ENCODE results near the gene TARBP2.
"Not testable (repeated sequence)": the region's sequence is repeated elsewhere in the genome, so short reads cannot be mapped to it uniquely, and the experiment has no call there.

The TARBP2 gene

DNA sequence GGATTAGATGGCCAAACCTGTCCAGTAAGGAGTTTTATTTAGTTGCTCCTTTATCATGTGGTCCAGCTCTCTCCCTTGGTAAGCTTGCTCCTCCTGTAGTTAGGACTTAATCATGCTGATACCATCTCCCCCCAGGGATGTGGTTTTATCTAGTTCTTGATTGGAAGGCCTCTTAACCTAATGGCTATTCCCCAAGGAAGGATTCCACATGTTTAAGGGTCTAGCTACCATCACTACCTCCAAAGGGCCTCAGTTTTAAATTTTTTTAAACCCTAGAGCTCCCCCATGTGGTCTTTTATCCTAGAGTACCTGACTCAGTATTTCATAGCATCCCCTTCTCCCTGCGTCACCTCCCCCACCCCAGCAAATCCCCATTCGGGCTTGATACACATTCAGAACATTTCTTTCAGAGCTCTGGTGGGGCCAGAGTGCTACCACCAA lies 24.3 kb upstream of the TARBP2 start:
- DNase-seq = no peak

DNA sequence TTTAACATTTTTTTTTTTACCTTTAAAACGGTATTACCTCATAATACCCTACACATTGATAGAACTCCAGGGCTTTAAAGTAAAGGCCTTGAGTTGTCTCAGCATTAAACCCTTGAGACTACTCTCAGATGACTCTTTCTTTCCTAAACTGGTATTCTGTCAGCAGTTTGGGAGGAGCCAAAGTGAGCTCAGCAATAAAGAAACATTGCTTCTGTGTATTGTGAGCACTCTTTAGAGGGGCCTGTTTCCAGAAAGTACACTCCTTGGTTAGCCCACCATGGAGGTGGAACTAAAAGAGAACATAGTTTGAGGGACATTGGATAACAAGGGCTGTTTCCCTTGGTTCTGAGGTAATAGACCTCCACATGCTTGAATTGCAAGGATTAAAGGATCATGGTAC lies 22.2 kb upstream of the TARBP2 start:
- DNase-seq = no peak

DNA sequence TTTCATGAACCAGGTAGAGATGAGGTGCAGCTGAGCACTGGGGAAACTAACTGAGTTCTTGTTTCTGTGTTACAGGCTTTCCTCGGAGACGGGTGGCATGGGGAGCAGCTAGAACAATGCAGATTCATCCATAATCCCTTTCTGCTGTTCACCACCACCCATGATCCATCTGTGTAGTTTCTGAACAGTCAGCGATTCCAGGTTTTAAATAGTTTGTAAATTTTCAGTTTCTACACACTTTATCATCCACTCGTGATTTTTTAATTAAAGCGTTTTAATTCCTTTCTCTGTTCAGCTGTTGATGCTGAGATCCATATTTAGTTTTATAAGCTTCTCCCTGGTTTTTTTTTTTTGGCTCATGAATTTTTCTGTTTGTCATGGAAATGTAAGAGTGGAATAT lies 21.8 kb upstream of the TARBP2 start:
- no peak for DNase-seq

DNA sequence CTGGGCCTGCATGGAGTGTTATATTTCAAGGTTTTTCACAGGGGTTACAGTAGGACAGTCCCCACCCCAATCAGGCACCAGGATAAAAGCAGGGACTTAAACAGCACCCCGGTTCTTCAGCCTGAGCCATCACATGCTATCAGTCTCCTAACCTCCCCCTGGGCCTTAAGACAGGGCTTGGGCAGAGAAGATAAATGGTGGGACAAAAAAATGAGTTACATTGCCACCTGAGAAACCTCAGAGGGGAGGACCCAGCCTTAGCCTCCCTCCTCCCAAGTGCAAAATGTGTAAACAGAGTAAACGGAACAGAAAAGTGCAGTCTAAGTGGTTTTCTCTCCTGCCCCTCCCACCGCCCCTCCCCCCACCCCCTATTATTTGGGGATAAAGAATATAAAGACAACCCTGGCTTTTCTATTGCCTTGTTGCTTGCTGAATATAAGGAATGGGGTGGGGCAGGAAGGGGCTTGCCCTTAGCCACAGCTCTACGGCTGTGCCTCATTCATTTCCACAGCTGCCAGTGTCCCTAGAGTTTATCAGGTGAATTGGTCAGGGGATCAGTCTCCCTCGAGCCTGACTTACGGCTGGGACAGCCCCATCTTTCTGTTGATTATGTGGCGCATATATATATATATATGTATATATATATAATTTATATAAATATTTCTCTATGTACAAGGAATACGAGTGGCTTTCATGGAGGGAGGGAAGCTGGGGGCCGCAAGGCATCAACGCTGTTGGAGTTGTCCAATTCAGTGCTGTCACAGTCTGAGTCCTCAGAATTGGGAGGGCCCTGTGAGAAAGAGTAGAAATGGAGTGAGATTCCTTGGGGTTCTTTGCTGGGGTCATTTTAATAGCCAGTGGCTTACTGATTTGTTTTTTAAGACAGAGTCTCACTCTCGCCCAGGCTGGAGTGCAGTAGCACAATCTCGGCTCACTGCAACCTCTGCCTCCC lies 20.3 kb upstream of the TARBP2 start:
- DNase-seq = no peak

DNA sequence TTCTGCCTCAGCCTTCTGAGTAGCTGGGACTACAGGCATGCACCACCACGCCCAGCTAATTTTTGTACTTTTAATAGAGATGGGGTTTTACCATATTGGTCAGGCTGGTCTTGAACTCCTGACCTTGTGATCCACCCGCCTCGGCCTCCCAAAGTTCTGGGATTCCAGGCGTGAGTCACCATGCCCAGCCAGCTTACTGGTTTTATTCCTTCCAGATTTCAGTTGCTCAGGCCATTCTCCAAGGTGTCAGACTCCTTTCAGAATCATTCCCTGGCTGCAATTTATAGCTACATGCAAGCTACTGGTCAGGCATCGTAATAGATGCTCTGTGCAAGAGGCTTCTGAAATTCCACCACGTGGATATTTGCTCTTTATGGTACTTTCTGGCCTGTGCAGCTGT lies 19.6 kb upstream of the TARBP2 start:
- DNase-seq = not testable (repeated sequence)

DNA sequence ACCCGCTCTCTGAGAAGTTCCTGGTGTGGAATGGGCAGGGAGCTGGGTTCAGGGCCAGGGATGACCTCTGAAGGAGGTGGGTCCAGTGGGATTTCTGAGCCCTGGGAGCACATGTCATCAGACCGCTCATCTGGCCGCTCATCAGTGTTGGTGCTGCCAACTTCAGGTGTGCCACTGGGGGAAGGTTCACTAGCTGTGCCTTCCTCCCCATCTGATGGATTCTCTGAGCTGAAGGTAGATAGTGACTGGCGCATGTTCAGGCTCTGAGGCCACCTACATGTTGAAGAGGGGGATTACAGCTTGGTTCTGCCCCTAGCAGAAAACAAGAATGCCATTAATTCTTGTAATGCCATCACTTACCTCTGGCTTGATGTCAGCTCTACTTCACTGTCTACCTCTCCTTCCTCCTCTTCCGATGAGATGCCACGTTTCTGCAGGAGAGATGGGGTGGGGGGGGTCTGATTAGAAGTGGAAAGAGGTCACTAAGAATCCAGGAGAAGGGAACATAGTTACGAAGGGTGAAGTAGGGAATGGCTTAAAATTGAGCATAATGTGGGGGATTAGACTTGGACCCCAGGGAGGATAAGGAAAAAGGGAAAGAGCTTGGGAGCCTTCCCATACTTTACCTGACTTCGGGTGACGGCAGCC lies 19.0 kb upstream of the TARBP2 start:
- DNase-seq = no peak

DNA sequence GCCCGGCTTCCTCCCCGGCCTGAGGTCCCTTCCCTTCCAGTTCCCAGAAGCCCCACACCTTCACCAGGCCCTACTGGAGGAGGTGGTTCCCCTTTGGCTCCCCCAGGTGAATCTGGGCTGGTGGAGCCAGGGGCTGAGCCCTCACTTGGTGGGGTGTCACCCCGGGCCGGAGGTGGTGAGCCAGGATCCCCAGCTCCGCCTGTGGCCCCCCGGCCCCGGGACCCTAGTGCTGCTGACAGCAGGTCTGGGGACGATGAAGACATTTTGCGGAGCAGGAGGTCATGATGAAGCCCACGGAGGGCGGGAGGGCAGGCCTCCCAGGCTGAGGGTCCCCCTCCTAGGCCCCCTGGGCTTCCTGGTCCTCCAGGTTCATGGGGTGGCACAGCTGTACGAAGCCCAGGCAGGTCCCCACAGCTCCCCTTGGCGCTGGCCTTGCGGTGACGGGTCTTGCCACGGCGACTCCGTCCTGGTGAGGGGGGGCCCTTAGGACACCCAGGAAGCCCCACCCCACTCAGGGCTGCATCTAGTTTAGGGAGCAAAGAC lies 18.4 kb upstream of the TARBP2 start:
- DNase-seq = no peak

DNA sequence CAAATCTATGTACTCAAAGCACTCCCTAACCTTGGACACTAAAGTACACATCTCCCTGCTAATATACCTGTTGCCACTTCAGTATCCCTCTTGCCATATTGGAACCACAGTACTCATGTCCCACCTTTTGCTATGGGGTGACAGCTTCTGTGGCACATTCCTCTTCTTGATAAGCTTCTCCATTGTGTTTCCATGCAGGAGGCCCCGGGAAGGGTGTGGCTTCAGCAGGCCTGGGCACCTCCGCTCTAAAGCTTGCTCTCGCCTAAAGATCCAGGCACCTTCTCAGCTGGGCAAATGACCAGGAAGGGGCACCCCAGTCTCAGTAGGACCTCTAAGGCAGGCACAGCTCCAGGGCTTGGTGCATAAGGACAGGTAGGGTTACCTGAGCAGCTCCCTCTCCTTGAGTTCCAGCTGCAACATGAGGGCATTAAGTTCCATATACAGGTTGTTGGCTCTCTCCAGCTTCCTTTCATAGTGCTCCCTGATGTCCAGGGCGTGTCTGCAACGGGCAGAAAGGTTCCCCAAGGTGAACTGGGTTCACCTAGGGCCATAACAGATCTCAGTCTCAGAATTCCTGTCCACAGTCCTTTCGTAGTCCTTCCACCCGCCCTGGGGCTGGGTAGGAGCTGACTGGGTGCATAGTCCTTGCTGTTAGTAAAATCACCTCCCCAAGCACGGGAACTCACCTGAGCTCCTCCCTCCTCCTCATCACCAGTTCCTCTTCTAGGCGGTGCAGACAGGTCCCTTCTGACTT lies 17.7 kb upstream of the TARBP2 start:
- DNase-seq = no peak

DNA sequence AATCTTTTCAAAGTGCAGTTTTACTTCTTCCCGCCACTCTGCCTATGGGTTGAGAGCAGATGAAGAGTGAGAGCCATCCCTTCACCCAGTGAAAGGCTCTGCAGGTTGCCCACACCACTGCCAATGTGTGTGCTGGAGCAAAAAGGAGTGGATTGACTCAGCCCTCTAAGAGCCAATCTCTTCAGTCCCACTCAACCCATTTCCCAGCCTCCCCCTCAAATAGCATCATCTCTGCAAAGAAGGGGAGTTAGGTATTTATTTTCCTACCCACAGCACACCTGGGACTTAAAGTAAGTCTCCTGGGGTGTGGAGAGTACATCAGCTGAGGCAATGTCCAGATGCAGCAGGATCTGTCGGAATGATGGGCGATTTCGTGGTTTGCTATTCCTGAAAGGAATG lies 17.1 kb upstream of the TARBP2 start:
- no peak for DNase-seq

DNA sequence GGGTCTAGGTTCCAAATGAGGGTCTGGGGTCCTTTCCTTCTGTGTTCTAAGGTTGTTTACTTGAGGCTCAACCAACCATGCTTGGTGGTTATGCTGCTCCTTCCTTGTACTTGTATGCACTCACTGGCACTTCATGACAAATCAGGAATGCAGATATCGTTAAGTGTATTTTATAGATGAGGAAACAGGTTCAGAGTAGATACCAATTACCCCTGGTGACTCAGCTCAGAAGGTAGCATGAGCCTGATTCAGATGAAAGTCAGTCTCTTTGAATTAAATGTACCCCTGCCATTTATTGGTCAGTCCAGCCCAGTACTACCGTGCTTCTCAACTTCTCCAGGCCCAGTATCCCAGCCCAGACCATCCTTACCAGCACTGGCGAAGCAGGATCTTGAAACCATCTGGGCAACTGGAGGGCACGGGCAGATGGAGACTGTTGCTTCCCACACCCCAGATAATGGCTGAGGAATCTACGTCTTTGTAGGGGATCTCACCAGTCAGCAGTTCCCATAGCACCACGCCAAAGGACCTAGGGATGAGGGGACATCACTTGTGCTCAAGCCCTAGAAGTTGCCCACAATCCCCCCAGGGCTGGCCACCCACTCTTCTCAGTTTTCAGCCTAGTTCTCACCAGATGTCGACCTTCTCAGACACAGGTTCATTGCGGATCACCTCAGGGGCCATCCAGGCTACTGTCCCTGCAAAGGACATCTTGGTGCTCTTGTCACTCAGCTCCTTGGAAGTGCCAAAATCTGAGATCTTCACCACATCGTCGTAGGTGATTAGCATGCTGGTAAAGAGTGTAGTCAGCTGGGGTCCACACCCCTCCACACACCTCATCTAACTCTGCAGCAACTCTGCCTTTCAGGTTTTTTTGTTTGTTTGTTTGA lies 16.2 kb upstream of the TARBP2 start:
- DNase-seq = no peak

DNA sequence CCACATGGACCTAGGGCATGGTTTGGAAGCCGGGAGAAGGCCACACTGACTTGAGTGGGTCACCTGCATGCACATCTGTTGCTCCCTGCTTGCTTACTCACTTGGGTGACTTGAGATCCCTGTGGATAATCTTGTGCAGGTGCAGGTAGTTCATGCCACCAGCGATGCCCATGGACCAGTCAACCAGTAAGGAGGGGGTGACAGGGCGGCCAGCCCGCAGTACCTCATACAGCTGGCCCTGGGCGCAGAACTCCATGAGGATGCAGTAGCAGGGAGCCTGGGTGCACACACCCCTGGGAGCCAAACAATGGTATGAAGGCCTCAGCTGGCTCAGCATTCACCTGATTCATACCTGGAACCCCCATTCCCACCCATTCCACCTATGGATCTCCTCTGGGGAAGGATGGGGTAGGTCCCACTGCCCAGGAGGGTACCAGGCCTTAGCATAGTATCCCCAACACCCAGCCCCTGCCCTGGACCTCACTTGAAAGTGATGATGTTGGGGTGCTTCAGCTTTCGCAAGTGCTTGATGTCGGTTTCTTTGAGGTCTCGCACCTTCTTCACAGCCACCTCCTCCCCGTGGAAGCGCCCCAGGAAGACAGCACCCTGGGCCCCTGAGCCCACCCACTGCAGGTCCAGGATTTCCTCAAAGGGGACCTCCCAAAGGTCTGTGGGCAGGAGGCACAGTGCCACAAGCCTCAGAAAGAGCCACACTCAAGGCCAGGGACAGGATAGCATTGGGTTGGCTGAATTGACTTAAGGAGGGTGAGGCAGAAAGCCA lies 14.9 kb upstream of the TARBP2 start:
- DNase-seq = no peak

DNA sequence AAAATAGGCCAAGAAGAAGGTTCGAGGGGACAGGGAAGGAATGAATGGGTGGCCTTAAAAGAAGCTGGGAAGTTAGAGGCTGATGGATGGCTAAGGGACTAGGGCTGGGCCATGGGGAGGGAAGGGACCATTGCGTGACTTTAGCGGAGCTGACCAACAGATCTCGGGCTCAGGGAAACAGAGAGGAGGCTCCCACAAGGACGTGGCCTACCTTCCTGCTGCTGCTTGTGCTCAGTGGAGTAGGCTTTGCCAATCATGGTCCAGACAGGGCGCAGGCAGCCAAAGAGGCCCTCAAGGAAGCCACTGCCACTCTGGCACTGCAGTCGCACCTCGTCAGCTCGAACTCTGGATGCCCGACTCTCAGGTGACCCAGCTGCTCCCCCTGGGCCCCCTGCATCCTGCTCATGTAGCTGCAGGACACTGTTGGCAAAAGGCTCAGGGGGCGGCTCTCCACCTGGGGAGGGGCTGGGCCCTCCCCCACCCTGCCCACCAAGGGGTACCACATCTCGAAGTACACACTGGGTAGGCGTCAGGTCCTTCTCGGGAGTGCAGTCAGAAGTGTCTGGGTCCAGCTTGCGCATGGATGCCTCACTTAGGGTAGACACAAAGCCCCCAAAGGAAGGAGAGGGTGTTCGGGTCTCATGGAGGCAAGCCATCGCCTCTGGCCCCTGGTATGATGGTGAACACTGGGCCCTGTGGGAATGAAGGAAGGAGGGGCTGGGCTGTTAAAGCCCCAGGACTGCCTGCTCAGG lies 14.2 kb upstream of the TARBP2 start:
- DNase-seq = no peak

DNA sequence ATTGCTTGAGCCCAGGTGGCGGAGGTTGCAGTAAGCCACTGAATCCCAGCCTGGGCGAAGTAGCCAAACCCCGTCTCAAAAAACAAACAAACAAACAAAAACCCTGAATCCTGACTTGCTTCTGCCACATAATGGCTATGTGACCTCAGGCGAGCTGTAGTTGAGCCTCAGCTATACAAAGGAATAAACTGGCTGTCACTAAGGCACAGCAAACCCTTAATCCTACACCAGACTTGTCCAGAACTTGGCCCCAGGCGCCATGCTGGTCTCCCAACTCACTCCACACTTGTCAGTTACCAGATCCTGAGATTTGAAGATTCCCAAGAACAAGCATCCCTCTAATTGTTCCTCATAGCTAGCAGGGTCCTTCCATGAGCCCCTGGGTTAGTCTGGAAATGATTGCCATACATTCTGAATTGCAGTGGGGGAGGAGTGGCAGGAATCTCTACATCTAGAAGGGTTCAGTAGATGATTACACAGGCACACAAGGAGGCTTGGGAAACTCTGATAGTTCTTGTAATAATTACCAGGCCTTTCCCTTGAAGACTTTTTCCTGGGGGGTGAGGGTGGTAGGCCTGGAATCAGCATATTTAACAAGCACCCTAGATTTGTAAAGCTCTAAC lies 11.7 kb upstream of the TARBP2 start:
- DNase-seq = no peak

DNA sequence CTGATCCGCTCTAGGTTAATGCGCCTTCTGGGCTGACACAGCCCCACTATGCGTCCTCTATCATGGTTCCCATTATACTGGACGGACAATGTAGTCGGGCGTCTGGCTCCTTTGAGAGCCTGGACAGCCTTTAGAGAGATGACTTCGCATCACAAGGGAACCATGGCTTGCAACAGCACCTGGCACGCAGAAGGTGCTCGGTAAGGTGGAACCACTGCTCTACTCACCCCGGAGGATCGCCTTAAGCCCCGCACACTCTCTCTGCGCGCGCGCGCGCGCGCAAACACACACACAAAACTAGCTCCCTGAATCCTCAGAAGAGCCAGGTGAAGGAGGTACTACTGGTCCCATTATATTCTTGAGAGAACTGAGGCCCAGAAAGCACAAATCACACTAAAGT lies 8.9 kb upstream of the TARBP2 start:
- no peak for DNase-seq

DNA sequence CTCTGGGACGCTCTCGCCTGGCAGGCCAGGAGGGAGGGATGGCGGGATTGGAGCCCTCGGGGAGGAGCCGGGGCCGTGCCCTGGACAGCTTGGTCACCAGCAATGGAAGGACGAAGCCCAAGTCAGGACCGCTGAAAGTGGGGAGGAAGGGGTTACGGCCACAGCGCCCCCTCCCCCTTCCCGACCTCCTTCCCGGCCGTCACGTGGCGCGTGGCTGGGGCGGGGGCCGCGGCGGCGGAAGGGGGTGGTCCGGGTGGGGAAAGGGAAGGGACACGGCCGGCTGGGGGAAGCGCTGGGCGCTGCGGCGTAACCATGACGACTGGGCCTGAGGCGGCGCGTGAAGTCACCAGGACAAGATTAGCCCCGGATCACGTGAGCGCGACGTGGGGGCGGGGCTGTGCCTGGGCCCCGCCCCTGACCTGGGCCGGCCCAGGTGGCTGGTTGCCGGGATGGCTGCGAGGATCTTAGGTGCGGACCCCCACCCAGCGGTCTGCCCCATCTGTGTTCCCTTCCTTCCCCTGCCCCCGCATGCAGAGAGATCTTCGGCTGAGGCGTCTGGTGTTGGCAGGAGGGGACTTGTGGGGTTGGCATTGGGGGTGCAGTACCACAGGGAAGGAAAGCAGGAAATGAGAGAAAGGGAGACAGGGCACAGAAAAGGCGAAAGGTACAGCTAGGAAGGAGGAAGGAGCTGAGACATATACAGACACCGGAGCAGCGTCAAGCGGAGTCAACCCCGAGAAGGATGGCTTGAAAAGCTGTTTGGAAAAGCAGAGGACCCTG lies 8.1 kb upstream of the TARBP2 start:
- peak; percentile 82 for DNase-seq

DNA sequence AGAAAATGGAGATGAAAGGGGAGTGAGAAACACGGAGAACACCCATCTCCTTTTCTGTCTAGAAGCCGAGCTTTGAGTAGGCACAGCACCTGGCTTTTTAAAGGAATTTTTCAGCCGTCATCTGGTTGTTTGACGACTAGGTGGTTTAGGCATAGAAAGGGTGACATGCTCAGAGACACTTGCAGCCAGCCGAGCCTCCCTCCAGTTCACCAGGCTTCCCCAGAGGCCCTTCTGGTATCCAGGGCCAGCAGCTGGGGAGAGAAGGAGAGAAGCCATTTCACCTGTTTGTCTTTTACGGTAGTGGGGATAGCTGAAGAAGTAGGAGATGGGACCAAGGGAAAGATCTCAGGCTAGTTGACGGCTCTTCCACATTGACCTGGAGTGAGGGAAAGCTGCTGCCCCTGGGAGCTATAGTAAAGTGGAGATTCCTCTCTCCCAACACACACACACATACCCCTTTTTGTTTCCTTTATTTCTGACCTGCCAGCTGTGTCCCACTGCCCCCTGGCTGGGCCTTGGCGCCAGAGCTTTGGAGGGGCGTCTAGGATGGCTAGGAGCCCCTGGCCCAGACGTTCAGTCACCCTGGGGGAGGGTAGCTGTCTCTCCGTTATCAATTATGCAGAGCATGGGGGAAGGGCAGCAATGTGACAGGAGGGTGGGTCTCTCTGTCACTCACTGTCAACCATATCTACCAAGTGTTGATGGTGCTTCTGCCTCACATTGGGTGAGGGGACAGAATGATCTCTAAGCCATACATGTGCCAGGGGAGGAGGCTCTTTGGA lies 7.3 kb upstream of the TARBP2 start:
- DNase-seq = no peak

DNA sequence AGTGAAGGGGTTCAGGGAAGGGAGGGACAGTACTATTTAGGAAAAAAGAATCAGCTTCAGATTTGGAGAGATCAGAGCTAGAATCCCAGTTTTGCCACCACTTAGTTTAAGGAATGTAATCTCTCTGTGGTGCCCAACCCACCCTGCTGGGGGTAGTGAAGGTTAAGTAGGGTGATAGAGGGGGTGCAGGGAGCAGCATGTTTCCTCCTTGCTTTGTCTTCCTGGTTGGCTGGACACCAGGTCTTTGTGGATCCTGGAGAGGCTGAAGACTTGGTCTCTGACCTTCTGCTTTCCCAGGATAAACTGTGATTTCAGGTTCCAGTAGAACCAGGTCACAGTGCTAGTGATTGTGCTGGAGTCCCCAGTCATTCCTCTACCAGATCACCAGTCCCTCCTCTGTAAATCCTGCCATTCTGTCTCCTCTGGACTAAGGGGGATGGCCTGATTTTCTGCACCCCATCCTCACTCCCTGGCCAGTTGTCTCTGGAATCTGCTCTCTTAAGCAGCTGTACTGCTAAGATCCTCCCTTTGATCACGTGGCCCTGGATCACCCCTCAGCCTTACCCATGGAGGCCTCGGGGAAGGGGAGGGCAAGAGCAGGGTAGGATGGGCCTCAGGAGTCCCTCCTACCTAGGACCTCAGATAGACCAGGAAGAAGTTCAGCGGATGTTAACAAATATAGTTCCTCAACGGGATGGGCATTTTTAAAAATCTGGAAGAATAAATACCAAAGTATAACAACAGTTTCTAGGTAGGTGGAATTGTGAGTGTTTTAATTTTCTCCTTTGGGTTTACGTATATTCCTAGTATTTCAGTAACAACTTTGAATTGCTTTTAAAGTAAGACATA lies 5.0 kb upstream of the TARBP2 start:
- DNase-seq = no peak

DNA sequence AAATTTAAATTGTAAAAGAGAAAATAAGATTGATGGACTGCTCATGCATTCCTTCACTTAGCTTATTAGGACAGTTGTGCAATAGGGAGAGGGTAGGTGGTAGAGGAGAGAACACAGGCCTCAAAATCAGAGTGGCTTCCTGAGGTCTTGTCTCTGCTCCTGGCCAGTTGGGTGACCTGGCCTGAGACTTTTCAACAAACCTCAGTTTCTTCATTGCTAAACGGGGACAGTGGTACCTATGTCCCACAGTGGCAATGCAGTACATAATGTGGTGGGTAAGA lies 4.4 kb upstream of the TARBP2 start:
- no peak for DNase-seq

Data from NCI-H187 treated with DMSO at 0.1 percent for 48 hours (cell line).